Tibial artery (tissue), 4 donors: ENCODE data around the gene GNG10.
A peak's percentile ranks its signal among the peaks of the same experiment; 100 is the strongest.

Experiments
- DNase-seq, 2 donors: peaks; one replicate each; pipeline ENCODE4 v3.0.0-alpha.2; 2019
- H3K27ac ChIP-seq, 2 donors: fragments of 200-600 bp; sonication (generic) in 1 of 2; 1 replicate in 1 of 2; 2 replicates in 1 of 2; pipeline ENCODE4 v1.5.1; 2018 to 2019; ENCODE audit warnings: mild to moderate bottlenecking in 1 of 2
- H3K27me3 ChIP-seq, 2 donors: fragments of 200-600 bp; sonication (generic) in 1 of 2; one replicate each; pipeline versions ENCODE4 v1.5.1 to v1.6.0; 2016 to 2019
- H3K36me3 ChIP-seq, 3 donors: fragments of 200-600 bp; sonication (generic) in 2 of 3; one replicate each; pipeline ENCODE4 v1.5.1; 2016 to 2019; ENCODE audit warnings: mild to moderate bottlenecking in 2 of 3
- H3K4me1 ChIP-seq, 4 donors: fragments of 200-600 bp; sonication (generic) in 2 of 4; 1 replicate in 3 of 4; 2 replicates in 1 of 4; pipeline ENCODE4 v1.5.1; 2016 to 2019
- H3K4me3 ChIP-seq, 2 donors: fragments of 200-600 bp; sonication (generic) in 1 of 2; 1 replicate in 1 of 2; 2 replicates in 1 of 2; pipeline ENCODE4 v1.5.1; 2018 to 2019; ENCODE audit warnings: mild to moderate bottlenecking in 2 of 2
- H3K9me3 ChIP-seq, 3 donors: fragments of 200-600 bp; sonication (generic) in 1 of 3; one replicate each; pipeline ENCODE4 v1.5.1; 2016 to 2019
- CTCF ChIP-seq, 2 experiments: fragments of 200-600 bp in 1 of 2; fragments of 450-650 bp in 1 of 2; IDR thresholded peaks; one replicate each; pipeline ENCODE4 v1.5.1; 2017 to 2019; ENCODE audit warnings: antibody characterized with exemption in 2 of 2, mild to moderate bottlenecking in 1 of 2, moderate library complexity in 1 of 2
- intact Hi-C: fragments of 100-400 bp; cut with DNase I; formaldehyde crosslinking; loops from one replicate; pipeline ENCODE4 v1.15.0; 2023; ENCODE audit warnings: low total_unique reads

Gene GNG10

GRCh38 chr9:111679199-111679598 is 17.8 kb downstream of the GNG10 start:
- H3K27me3 ChIP-seq, result no peaks in the 10 kb centered on the region
- no peaks in the 10 kb centered on the region for H3K9me3 ChIP-seq
- H3K4me3 ChIP-seq, result no peak overlapping the region
- no peak for TF ChIP-seq CTCF (IDR thresholded peaks at IDR 0.05)
- no peaks in the 10 kb centered on the region for H3K4me1 ChIP-seq
- DNase-seq, result no peak
- no peak overlapping the region for H3K27ac ChIP-seq
- H3K36me3 ChIP-seq, result peaks cover 10 to 37% (median 24%) of the 10 kb centered on the region in 3 donors
- intact Hi-C loops, result no loop called here

GRCh38 chr9:111683392-111683791 is 22.0 kb downstream of the GNG10 start:
- TF ChIP-seq CTCF (IDR thresholded peaks at IDR 0.05), result no peak
- H3K36me3 ChIP-seq, result peaks cover 5 to 16% (median 14%) of the 10 kb centered on the region in 3 donors
- DNase-seq, result no peak
- intact Hi-C loops, result no loop called here
- no peak overlapping the region for H3K4me3 ChIP-seq
- no peaks in the 10 kb centered on the region for H3K27me3 ChIP-seq
- no peak overlapping the region for H3K27ac ChIP-seq
- H3K4me1 ChIP-seq, result no peaks in the 10 kb centered on the region
- H3K9me3 ChIP-seq, result no peaks in the 10 kb centered on the region

GRCh38 chr9:111691672-111692329 is 30.4 kb downstream of the GNG10 start:
- no peak for DNase-seq
- no peak overlapping the region for H3K4me3 ChIP-seq
- intact Hi-C loops, result no loop called here

GRCh38 chr9:111696796-111697195 is 35.4 kb downstream of the GNG10 start:
- DNase-seq, result no peak
- Histone ChIP-seq H3K4me1 (no peaks in the 10 kb centered on the region), H3K4me3 (no peak overlapping the region), H3K9me3 (no peaks in the 10 kb centered on the region), H3K27ac (no peak overlapping the region), H3K36me3 (no peaks in the 10 kb centered on the region), H3K27me3 (no peaks in the 10 kb centered on the region)
- intact Hi-C loops, result no loop called here
- TF ChIP-seq CTCF (IDR thresholded peaks at IDR 0.05), result no peak

More at GRCh38 chr9:111691672-111692329, 30.4 kb downstream of the GNG10 start:
- peak; percentile 21 to 26 for TF ChIP-seq CTCF (IDR thresholded peaks at IDR 0.05)
- Histone ChIP-seq H3K9me3 (no peaks in the 10 kb centered on the region), H3K4me1 (no peaks in the 10 kb centered on the region), H3K27me3 (no peaks in the 10 kb centered on the region), H3K36me3 (no peaks in the 10 kb centered on the region), H3K27ac (no peak overlapping the region)

- no peaks in the 10 kb centered on the region for H3K9me3 ChIP-seq
- H3K4me3 ChIP-seq, result no peak overlapping the region
- H3K27ac ChIP-seq, result no peak overlapping the region
- intact Hi-C loops, result no loop called here
- no peaks in the 10 kb centered on the region for H3K4me1 ChIP-seq
- DNase-seq, result no peak
- no peaks in the 10 kb centered on the region for H3K27me3 ChIP-seq
- H3K36me3 ChIP-seq, result no peaks in the 10 kb centered on the region
- TF ChIP-seq CTCF (IDR thresholded peaks at IDR 0.05), result no peak
Observed at GRCh38 chr9:111700776-111701175, 39.4 kb downstream of the GNG10 start.

- no peak for TF ChIP-seq CTCF (IDR thresholded peaks at IDR 0.05)
- H3K36me3 ChIP-seq, result no peaks in the 10 kb centered on the region
- H3K27me3 ChIP-seq, result no peaks in the 10 kb centered on the region
- no peaks in the 10 kb centered on the region for H3K9me3 ChIP-seq
- DNase-seq, result no peak
- H3K4me1 ChIP-seq, result no peaks in the 10 kb centered on the region
- intact Hi-C loops, result no loop called here
- H3K4me3 ChIP-seq, result no peak overlapping the region
- no peak overlapping the region for H3K27ac ChIP-seq
Observed at GRCh38 chr9:111704503-111704902, 43.1 kb downstream of the GNG10 start.
